ENCODE results near the gene DAAM1. TPM values are rescaled to one million over a fixed set of nuclear protein-coding genes. Genes with fewer than 3 reads are reported as not detected.
A peak's percentile ranks its signal among the peaks of the same experiment; 100 is the strongest.

Gene DAAM1
- total RNA-seq, 1 experiment from 2014 or later, result 35.3 TPM

DNA sequence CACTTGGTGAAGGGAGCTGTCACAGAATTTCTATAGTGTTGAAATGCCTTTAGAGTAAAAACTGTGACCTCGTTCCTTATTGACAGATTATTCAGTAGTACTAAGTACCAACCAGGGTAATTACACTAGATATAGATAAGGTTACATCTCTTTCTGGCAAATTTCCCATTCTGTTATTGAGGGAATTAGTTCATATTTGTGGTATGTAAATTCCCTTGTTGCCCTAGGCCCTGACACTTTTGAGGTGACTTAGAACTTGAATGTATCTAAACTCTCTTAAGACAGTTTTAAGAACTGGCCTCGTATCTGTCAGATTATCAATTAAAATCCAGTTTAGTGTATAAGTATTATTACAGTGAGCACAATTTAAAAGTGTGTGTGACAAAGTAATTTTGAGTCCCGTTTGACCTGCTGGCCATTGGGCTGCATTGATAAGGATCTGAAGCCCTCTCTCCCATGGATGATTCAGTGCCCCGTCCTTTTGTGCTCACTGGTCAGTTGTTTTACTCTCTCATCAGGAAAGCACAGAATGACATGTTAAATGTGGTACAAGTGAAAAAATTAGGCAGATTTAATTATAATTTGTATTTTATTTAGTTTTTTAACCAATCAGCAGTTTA lies 153.5 kb downstream of the DAAM1 start:
- no peak overlapping the region for H3K4me3 Mint-ChIP-seq (ENCODE audit: unreplicated experiment)
- no TSS peak for BruUV-seq (replicated peaks)
- DNase-seq, result no peak
- no peaks in the 10 kb centered on the region for H3K9me3 Mint-ChIP-seq (ENCODE audit: unreplicated experiment)
- H3K4me1 ChIP-seq, result no peaks in the 10 kb centered on the region
- TF ChIP-seq, protein P1, sequence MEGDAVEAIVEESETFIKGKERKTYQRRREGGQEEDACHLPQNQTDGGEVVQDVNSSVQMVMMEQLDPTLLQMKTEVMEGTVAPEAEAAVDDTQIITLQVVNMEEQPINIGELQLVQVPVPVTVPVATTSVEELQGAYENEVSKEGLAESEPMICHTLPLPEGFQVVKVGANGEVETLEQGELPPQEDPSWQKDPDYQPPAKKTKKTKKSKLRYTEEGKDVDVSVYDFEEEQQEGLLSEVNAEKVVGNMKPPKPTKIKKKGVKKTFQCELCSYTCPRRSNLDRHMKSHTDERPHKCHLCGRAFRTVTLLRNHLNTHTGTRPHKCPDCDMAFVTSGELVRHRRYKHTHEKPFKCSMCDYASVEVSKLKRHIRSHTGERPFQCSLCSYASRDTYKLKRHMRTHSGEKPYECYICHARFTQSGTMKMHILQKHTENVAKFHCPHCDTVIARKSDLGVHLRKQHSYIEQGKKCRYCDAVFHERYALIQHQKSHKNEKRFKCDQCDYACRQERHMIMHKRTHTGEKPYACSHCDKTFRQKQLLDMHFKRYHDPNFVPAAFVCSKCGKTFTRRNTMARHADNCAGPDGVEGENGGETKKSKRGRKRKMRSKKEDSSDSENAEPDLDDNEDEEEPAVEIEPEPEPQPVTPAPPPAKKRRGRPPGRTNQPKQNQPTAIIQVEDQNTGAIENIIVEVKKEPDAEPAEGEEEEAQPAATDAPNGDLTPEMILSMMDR (IDR thresholded peaks at IDR 0.05; ENCODE audit: insufficient read depth in 1 of 2, low read depth in 1 of 2, low read length in 1 of 2, severe bottlenecking in 1 of 2, unreplicated experiment in 1 of 2), result no peak
- H3K27me3 Mint-ChIP-seq (ENCODE audit: insufficient read depth, unreplicated experiment), result no peaks in the 10 kb centered on the region
- H3K36me3 Mint-ChIP-seq (ENCODE audit: insufficient read depth, unreplicated experiment), result peaks cover 13% of the 10 kb centered on the region
- ChIA-PET CTCF (no interaction called here), POLR2A (no interaction called here)
- no peak overlapping the region for H3K27ac Mint-ChIP-seq (ENCODE audit: unreplicated experiment)
- peaks cover 14% of the 10 kb centered on the region for H3K4me1 Mint-ChIP-seq (ENCODE audit: low read depth, unreplicated experiment)
- H3K27me3 ChIP-seq (replicated peaks; ENCODE audit: control insufficient read depth, insufficient read depth, low read length), result no peaks in the 10 kb centered on the region
- intact Hi-C loops (cut with micrococcal nuclease; ENCODE audit: unreplicated experiment), result no loop called here
- H3K9me3 ChIP-seq, result no peaks in the 10 kb centered on the region
- H3K4me3 ChIP-seq (ENCODE audit: low read depth, low read length), result no peak overlapping the region
- no peaks in the 10 kb centered on the region for H3K36me3 ChIP-seq (ENCODE audit: control insufficient read depth, insufficient read depth, low read length)

DNA sequence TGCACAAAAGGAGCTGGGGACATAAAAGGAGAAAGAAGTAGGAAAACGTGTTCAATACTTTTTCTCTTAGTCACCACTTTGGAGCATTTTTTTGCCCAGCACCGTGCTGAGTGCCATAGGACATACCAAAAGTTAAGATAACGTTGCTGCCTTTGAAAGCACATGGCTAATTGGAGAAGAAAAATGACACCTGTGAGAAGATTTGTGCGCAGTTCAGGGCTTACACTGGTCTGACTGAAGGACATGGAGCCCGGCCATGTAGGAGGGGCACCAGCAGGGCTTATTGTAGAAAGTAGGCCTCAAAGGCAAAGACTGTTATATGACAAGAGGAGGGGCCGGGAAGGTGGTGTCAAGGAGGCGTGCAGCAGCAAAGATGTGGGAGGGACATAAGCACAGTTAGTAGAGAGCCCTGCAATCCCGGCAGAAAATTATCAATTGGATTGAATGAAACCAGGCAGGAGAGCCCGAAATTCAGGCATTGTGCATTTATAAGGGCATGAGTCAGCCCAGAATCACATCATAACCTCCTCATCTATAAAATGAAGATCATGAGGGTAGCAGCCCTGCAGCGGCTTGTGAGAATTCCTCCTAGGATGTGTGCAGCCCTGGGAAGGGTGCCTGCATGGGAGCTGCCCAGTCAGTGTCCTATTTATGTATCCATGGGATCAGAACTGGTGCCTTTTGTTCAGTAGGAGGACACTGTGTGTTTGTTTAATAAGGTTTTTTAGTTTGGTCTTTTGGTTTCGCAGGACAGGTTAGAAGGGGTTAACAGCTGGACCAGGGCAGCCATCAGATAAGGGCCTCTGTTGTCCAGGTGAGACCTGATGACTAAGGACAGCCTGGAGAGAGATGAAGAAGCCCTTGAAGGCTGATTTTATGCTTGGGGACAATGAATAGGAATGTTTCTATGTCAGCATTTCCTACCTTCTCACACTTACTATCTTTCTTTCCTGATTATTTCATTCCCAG lies 154.3 kb downstream of the DAAM1 start:
- Histone ChIP-seq H3K36me3 (ENCODE audit: control insufficient read depth, insufficient read depth, low read length) (no peaks in the 10 kb centered on the region), H3K4me3 (ENCODE audit: low read depth, low read length) (no peak overlapping the region), H3K4me1 (peaks cover 5% of the 10 kb centered on the region), H3K27me3 (replicated peaks; ENCODE audit: control insufficient read depth, insufficient read depth, low read length) (no peaks in the 10 kb centered on the region), H3K9me3 (no peaks in the 10 kb centered on the region)
- ChIA-PET POLR2A (no interaction called here), CTCF (no interaction called here)
- peak overlapping the region; percentile 27 for H3K27ac Mint-ChIP-seq (ENCODE audit: unreplicated experiment)
- H3K36me3 Mint-ChIP-seq (ENCODE audit: insufficient read depth, unreplicated experiment), result peaks cover 13% of the 10 kb centered on the region
- H3K9me3 Mint-ChIP-seq (ENCODE audit: unreplicated experiment), result no peaks in the 10 kb centered on the region
- peaks cover 14% of the 10 kb centered on the region for H3K4me1 Mint-ChIP-seq (ENCODE audit: low read depth, unreplicated experiment)
- DNase-seq, result no peak
- no peaks in the 10 kb centered on the region for H3K27me3 Mint-ChIP-seq (ENCODE audit: insufficient read depth, unreplicated experiment)
- no peak overlapping the region for H3K4me3 Mint-ChIP-seq (ENCODE audit: unreplicated experiment)
- TF ChIP-seq, protein P1 (IDR thresholded peaks at IDR 0.05; ENCODE audit: insufficient read depth in 1 of 2, low read depth in 1 of 2, low read length in 1 of 2, severe bottlenecking in 1 of 2, unreplicated experiment in 1 of 2), result no peak
- intact Hi-C loops (cut with micrococcal nuclease; ENCODE audit: unreplicated experiment), result no loop called here
- BruUV-seq (replicated peaks), result no TSS peak

DNA sequence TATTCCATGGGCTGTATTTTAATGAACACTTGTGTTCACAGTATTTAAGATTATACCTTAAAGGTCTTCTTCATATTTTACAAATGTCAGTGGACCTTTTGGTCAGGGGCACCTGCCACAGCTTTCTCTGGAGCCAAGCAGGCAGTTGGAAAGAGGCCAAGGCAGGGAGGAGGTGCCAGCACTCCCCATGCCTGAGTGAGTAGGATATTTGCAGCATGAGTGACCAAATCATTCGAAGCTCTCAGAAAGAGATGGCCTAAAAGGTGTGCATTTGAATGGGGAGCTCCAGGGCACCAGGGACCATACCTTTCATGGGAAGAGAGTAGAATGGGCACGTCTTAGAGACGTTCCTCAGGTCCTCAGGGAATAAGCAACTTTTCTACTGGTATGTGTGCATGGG lies 155.1 kb downstream of the DAAM1 start:
- Histone ChIP-seq H3K27me3 (replicated peaks; ENCODE audit: control insufficient read depth, insufficient read depth, low read length) (no peaks in the 10 kb centered on the region), H3K9me3 (no peaks in the 10 kb centered on the region), H3K4me3 (ENCODE audit: low read depth, low read length) (no peak overlapping the region), H3K36me3 (ENCODE audit: control insufficient read depth, insufficient read depth, low read length) (no peaks in the 10 kb centered on the region), H3K4me1 (peaks cover 12% of the 10 kb centered on the region)
- no peaks in the 10 kb centered on the region for H3K27me3 Mint-ChIP-seq (ENCODE audit: insufficient read depth, unreplicated experiment)
- TF ChIP-seq, protein P1 (IDR thresholded peaks at IDR 0.05; ENCODE audit: insufficient read depth in 1 of 2, low read depth in 1 of 2, low read length in 1 of 2, severe bottlenecking in 1 of 2, unreplicated experiment in 1 of 2), result no peak
- no peak for DNase-seq
- no peak overlapping the region for H3K27ac Mint-ChIP-seq (ENCODE audit: unreplicated experiment)
- no TSS peak for BruUV-seq (replicated peaks)
- ChIA-PET POLR2A (no interaction called here), CTCF (no interaction called here)
- intact Hi-C loops (cut with micrococcal nuclease; ENCODE audit: unreplicated experiment), result no loop called here
- peaks cover 19% of the 10 kb centered on the region for H3K4me1 Mint-ChIP-seq (ENCODE audit: low read depth, unreplicated experiment)
- no peaks in the 10 kb centered on the region for H3K9me3 Mint-ChIP-seq (ENCODE audit: unreplicated experiment)
- H3K4me3 Mint-ChIP-seq (ENCODE audit: unreplicated experiment), result no peak overlapping the region
- H3K36me3 Mint-ChIP-seq (ENCODE audit: insufficient read depth, unreplicated experiment), result peaks cover 13% of the 10 kb centered on the region
